ENCODE data around the gene TM4SF4.

GRCh38 chr3:149430216-149430615 is 44.3 kb upstream of the TM4SF4 start:
- no peak for TF ChIP-seq POLR2A (IDR thresholded peaks at IDR 0.05)
- no peak for TF ChIP-seq CTCF (IDR thresholded peaks at IDR 0.05 in 4 of 5, conservative IDR thresholded peaks at IDR 0.05 in 1 of 5)

All from gastrocnemius medialis (tissue), 4 donors.